HG03354 (cell line): ENCODE results near the gene NFASC.

ENCODE experiments used
- ATAC-seq: cut with Tn5 transposase; IDR thresholded peaks from one replicate; pipeline ENCODE4 v1.9.1; 2021; ENCODE audit warnings: mild to moderate bottlenecking; ENCODE audit not compliant: unreplicated experiment, poor library complexity, severe bottlenecking

Gene NFASC

GRCh38 chr1:205024679-205025078 lies 154.0 kb downstream of the NFASC start:
- ATAC-seq = no peak

- no peak for ATAC-seq
Measured at GRCh38 chr1:205025239-205025638, 154.6 kb downstream of the NFASC start.

DNA sequence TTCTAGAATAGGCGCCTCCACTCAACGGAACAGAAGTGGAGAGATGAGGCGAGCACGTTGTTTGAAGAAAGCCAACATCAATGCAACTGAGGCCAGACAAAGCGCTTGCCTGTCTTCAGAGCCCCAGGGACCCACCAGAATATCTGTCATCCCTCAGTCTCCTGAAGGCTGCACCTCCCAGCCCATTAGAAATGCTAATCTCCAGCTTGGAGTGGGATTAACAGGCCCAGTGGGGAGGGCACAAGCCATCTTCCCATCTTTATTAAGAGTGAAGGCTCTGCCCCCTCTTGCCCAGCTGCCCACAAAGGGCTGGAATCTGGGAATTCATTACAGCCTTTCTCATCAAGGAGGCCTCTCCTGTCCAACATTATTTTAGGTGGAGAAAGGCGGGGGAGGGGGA lies 155.5 kb downstream of the NFASC start:
- ATAC-seq = no peak

- ATAC-seq = no peak
Measured at GRCh38 chr1:205028390-205028789, 157.7 kb downstream of the NFASC start.

DNA sequence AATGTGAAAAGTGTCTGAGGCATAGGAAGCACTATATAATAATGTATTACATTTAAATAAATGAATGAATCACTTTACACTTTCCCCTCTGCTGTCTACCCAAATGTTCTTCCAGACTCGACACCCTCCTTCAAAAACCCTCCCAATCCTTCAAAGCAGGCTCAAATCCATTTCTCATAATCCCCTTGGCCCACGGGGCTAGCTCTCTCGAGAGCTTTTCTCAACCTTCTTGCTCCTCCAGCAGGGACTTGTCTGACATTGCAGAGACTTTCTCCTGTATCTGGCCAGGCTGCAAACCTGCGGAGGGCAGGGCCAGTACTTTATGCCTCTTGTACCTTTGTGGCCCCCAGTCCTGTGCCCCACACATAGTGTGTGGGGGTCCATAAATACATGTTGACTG lies 158.3 kb downstream of the NFASC start:
- no peak for ATAC-seq

DNA sequence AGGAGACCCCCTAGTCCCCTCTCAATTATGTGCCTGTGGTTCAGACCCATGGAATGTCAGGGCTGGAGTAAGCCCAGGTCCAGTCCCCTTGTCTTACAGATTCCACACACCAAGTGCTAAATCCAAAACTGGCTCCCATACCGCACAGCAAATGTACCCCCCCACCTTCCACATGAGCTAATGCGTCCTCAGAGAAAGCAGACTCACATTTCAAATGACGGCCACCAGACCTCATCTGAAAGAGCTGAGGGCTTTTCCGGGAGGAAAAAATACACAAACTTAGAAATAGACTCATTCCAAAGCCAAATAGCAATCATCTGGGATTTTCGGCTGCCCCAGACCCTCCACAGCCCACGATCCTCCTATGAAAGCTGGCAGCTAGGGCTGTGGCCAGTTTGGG lies 159.6 kb downstream of the NFASC start:
- ATAC-seq = no peak

- ATAC-seq = no peak
Measured at GRCh38 chr1:205030896-205031295, 160.2 kb downstream of the NFASC start.

- no peak for ATAC-seq
Measured at GRCh38 chr1:205032508-205032907, 161.8 kb downstream of the NFASC start.

GRCh38 chr1:205037539-205037938 lies 166.9 kb downstream of the NFASC start:
- ATAC-seq = no peak

DNA sequence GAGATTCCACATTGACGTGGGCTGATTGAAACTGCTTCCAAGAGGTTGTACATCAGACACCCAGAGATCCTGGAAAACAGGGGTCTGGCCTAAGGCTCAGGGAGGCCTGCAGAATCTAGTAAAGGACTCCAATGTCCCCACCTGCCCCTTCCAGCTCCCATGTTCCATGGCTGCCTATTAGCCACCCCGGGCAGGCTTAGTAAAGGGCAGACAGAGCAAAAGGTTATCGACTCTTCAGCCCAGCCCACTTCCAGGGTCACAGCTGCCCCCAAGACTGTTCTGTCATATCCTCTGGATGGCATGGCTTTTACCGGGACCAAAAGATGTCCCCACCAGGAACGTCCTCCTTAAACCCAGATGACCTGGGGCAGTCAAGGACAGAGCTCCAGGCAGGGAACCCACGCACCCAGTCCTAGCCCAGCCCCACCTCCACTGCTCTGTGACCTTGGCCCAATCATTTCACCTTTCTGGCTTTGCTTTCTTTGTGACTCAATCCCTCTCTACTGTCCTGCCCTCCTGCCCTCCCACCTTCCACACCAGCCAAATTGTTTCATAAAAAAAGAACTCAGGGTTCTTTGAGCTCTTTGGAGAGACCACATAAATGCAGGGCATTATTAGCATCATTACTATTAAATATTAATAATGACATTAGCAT lies 167.6 kb downstream of the NFASC start:
- ATAC-seq = no peak

DNA sequence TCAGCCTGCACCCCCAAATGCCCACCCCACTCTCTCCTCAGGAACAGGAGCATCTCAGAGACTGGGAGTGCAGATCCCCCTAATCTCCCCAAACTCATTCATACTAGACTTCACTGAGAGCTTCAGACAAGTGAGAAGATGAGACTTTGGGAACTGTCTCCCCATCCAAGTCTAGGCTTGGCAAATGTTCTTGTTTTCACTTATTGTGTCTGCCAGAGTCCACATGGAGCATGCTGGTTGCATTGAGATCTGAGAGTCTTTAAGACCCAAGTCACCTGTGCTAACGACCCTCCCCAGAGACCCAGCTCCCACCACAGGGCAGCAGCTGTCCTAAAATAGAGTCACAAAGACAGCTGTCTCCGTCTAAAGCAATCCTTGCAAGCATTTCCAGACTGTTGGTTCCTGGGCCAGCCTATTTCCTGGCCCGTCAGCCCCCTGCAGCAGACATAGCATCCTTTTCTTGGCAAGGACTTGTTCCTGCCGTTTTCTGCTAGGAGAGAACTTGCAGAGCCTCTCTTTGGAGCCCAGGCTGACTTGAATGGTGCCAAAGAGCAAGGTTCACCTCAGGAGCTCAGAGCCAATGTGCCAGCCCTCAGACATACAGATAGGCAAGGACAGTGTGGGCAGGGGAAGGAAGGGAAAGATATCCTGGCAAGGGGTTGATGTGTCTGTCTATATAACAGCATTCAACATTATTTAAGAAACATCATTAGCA lies 170.5 kb downstream of the NFASC start:
- ATAC-seq = no peak

DNA sequence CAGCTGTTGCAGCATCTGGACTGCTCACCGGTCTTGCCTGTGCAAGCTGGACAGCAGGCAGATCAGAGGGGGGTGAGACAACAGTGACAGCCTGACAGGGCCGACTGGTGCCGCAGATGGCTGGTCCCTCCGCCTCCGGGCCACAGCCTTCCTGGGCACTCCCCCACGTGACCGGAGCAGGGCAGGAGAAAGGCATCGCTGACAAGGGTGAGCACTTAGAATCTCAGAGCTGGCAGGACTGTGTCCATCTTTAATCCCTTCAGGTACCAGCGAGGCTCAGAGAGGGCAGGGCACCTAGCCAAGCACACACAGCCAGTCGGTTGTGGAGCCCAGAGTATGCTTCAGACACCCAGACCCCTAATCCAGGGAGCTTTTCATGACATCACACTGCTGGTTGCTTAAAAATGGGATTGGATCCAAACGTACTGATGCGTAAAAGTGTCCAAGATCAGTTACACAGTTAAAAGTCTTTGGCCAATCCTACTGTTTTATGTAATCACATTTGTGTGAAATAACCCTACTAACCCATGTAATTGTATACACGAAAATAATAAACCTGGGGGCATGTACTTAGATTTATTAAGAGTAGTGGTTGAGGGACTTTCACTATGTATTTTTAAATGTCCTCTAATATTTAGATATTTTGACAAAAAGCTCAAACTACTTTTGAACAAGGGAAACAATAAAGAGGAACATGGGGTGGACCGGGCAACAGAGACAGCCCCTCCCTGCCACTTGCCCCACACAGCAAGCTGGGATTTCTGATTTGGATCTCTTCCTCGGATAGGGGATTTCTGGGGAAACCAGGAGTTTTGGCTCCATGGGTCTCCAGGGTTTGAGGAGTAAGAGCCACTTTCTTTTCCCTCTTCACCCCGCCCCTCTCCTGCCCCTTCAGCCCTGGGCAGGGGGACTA lies 171.6 kb downstream of the NFASC start:
- no peak for ATAC-seq

DNA sequence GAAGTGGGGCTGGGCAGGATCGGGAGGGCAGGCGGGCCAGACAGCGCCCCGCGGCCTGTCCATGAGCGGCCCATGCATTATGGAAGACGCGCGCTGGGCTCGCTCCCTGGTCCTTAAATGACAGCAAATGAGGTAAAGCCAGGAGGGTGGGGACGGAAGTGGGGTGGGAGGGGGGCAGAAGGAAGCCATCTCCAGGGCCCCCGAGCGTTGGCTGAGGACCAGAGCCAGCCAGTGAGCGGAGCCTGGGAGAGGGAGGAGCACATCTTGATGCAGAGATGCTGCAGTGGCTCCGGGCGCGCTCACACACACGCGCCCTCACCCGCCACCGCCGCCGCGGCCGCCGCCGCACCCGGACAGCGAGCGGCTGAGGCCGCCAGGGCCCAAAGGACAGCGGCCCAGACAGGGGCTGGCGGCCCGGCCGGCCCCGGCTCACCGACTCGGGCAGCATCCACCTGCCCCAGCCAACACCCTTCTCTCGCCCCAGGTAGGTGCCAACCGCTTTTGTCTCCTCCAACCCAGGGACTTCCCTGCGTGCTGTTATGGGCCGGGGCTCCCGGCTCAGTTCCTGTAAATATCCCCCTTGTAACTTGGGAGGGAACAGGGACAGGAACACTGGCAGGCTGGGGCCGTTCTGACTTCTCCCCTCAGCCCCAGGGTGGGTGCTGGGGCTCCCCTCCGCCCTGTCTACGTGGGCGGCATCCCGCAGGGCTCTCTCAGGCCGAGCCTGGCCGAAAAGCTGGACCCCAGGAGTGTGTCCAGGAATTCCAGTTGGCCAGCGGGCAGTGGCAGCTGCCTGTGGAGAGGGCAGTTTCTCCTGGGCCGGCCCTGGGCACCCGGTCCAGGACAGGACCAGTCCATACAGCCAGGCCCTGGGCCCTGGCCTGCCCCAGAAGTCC lies 172.5 kb downstream of the NFASC start, which contains the start of gene CNTN2:
CNTN2 (plus strand) TSS at position 302 of the 896 bp plus-strand sequence. CDS start 9,974 bp downstream, outside the sequence.
- no peak for ATAC-seq

- ATAC-seq = no peak
Measured at GRCh38 chr1:205043866-205044265, 173.2 kb downstream of the NFASC start.

- ATAC-seq = no peak
Measured at GRCh38 chr1:205044741-205045140, 174.1 kb downstream of the NFASC start.

DNA sequence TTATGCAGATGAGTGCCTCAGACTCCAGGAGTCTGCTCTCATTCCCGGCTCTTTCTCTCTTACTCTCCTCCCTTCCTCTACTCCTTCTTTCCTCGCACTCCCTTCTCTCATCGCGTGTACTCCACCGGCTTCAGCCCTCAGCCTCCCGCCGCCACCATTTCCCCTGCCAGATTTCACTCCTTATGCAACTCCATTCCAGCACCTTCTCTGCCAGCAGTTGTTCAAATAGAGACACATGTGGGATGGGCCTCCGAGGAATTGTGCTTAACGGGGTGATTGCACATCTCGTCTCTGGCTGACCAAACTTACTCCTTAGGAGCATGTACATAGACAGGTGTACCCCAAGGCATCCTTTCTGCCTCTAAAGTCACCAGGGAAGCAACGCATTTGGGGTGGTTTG lies 174.5 kb downstream of the NFASC start:
- no peak for ATAC-seq

DNA sequence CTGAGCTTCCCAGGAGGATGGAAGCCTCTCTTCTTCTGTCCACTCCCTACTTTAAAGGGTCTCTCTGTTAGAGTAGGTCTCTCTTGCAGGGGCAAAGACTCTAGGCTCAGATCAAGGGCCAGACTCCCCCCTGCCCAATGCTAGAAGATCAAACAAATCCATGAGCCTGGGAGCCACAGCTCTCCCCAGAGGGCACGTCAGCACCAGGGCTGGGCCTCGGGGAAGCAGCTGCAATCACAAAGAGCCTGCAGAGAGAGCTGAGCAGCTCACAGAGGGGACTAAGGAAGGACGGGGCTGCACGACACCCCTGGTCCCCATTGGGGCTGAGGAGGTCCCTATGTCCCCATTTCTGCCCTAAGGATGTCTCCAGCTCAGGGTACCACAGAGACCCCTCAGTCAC lies 176.2 kb downstream of the NFASC start:
- no peak for ATAC-seq

- no peak for ATAC-seq
Measured at GRCh38 chr1:205047764-205048231, 177.1 kb downstream of the NFASC start.

DNA sequence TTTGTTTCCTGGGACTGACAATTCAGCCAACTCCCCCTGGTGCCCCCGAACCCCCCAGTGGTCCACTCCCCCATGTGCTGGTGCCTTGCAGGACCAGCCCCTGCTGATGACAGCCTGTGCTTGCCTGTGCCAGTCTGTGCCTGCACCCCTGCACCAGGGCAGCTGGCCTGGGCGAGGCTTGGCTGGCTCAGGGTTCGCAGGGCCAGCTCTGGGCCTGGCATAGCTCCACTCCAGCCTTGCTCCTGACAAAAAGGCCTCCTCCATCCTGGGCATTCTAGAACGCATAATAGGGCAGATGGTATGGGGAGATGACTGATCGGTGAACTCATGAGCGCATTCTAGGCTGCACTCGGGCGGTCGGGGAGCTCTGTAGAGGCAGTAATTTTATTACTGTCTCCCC lies 177.7 kb downstream of the NFASC start:
- no peak for ATAC-seq
